ENCODE results near the gene IL4R. TPM values are rescaled to one million over a fixed set of nuclear protein-coding genes. Genes with fewer than 3 reads are reported as not detected.

The IL4R gene
- total and polyA plus RNA-seq, 2 experiments from 2014 or later, result 6.4 to 17.6 TPM

DNA sequence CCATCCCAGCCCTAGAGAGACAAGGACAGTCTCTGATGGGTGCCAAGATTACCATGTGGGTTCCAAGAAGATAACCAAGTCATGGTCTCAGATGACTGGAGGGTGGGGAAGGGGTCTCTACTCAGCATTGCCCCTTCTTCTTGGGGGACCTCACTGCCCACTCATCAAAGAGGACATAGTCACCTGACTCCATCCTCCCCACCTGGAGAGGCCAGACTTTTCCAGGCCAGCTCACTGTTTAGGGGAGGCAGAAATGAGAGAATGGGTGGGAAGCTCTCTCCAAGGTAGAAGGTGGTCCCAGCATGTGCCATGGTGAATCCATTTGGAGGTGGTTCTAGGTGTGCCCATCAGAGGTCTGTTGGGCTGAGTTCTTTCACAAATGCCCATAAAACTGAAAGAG, 67.5 kb downstream of the IL4R start:
- Histone ChIP-seq H2AFZ (no peak overlapping the region), H3K36me3 (ENCODE audit: insufficient read depth) (no peaks in the 10 kb centered on the region), H3F3A (replicated peaks; ENCODE audit: low read depth) (no peaks in the 10 kb centered on the region), H3K9me2 (ENCODE audit: insufficient read depth) (no peaks in the 10 kb centered on the region), H3K4me3 (no peak overlapping the region), H3K27me3 (ENCODE audit: insufficient read depth) (no peaks in the 10 kb centered on the region), H3K79me2 (replicated peaks; ENCODE audit: insufficient read depth) (no peaks in the 10 kb centered on the region), H3K4me2 (no peak overlapping the region), H4K20me1 (replicated peaks; ENCODE audit: insufficient read depth) (no peaks in the 10 kb centered on the region), H3K27ac (ENCODE audit: low read depth) (no peak overlapping the region), H3K4me1 (ENCODE audit: insufficient read depth) (no peaks in the 10 kb centered on the region)
- no peaks in the 10 kb centered on the region for H3K4me1 Mint-ChIP-seq
- no peak overlapping the region for H3K4me3 Mint-ChIP-seq
- ATAC-seq, result no peak
- H3K36me3 Mint-ChIP-seq (ENCODE audit: low read depth), result no peaks in the 10 kb centered on the region; the same call in 2 of the 3 replicates
- H3K9me3 Mint-ChIP-seq, result peaks cover 14% of the 10 kb centered on the region
- H3K27me3 Mint-ChIP-seq (ENCODE audit: insufficient read depth, low read depth, poor library complexity), result peaks cover 7% of the 10 kb centered on the region
- no peak for DNase-seq (ENCODE audit: low spot score)
- TF ChIP-seq, protein P1, sequence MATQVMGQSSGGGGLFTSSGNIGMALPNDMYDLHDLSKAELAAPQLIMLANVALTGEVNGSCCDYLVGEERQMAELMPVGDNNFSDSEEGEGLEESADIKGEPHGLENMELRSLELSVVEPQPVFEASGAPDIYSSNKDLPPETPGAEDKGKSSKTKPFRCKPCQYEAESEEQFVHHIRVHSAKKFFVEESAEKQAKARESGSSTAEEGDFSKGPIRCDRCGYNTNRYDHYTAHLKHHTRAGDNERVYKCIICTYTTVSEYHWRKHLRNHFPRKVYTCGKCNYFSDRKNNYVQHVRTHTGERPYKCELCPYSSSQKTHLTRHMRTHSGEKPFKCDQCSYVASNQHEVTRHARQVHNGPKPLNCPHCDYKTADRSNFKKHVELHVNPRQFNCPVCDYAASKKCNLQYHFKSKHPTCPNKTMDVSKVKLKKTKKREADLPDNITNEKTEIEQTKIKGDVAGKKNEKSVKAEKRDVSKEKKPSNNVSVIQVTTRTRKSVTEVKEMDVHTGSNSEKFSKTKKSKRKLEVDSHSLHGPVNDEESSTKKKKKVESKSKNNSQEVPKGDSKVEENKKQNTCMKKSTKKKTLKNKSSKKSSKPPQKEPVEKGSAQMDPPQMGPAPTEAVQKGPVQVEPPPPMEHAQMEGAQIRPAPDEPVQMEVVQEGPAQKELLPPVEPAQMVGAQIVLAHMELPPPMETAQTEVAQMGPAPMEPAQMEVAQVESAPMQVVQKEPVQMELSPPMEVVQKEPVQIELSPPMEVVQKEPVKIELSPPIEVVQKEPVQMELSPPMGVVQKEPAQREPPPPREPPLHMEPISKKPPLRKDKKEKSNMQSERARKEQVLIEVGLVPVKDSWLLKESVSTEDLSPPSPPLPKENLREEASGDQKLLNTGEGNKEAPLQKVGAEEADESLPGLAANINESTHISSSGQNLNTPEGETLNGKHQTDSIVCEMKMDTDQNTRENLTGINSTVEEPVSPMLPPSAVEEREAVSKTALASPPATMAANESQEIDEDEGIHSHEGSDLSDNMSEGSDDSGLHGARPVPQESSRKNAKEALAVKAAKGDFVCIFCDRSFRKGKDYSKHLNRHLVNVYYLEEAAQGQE (IDR thresholded peaks at IDR 0.05; ENCODE audit: unreplicated experiment), result no peak
- no peak for TF ChIP-seq ZNF331 (CRISPR knock-in tag; IDR thresholded peaks at IDR 0.05; ENCODE audit: low read depth)
- TF ChIP-seq NANOG (IDR thresholded peaks at IDR 0.05; ENCODE audit: borderline replicate concordance), result no peak
- no peak for TF ChIP-seq EZH2 (IDR thresholded peaks at IDR 0.05; ENCODE audit: low read depth, unreplicated experiment)
- no peak for TF ChIP-seq ZNF114 (CRISPR knock-in tag; IDR thresholded peaks at IDR 0.05)
- no peak for TF ChIP-seq EZH2phosphoT487 (IDR thresholded peaks at IDR 0.05; ENCODE audit: unreplicated experiment)
- no peak for TF ChIP-seq JUNB (IDR thresholded peaks at IDR 0.05; ENCODE audit: unreplicated experiment)
- no peak for TF ChIP-seq POLR2AphosphoS5 (IDR thresholded peaks at IDR 0.05; ENCODE audit: low read depth)
- no peak for TF ChIP-seq CREB1 (CRISPR knock-in tag; IDR thresholded peaks at IDR 0.05; ENCODE audit: low read depth)
- TF ChIP-seq STAT1 (IDR thresholded peaks at IDR 0.05; ENCODE audit: unreplicated experiment), result no peak
- TF ChIP-seq, protein P2, sequence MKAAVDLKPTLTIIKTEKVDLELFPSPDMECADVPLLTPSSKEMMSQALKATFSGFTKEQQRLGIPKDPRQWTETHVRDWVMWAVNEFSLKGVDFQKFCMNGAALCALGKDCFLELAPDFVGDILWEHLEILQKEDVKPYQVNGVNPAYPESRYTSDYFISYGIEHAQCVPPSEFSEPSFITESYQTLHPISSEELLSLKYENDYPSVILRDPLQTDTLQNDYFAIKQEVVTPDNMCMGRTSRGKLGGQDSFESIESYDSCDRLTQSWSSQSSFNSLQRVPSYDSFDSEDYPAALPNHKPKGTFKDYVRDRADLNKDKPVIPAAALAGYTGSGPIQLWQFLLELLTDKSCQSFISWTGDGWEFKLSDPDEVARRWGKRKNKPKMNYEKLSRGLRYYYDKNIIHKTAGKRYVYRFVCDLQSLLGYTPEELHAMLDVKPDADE (IDR thresholded peaks at IDR 0.05), result no peak
- TF ChIP-seq, protein P3, sequence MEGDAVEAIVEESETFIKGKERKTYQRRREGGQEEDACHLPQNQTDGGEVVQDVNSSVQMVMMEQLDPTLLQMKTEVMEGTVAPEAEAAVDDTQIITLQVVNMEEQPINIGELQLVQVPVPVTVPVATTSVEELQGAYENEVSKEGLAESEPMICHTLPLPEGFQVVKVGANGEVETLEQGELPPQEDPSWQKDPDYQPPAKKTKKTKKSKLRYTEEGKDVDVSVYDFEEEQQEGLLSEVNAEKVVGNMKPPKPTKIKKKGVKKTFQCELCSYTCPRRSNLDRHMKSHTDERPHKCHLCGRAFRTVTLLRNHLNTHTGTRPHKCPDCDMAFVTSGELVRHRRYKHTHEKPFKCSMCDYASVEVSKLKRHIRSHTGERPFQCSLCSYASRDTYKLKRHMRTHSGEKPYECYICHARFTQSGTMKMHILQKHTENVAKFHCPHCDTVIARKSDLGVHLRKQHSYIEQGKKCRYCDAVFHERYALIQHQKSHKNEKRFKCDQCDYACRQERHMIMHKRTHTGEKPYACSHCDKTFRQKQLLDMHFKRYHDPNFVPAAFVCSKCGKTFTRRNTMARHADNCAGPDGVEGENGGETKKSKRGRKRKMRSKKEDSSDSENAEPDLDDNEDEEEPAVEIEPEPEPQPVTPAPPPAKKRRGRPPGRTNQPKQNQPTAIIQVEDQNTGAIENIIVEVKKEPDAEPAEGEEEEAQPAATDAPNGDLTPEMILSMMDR (conservative IDR thresholded peaks at IDR 0.05; ENCODE audit: low read depth in 2 of 2), result no peak
- TF ChIP-seq, protein P4, sequence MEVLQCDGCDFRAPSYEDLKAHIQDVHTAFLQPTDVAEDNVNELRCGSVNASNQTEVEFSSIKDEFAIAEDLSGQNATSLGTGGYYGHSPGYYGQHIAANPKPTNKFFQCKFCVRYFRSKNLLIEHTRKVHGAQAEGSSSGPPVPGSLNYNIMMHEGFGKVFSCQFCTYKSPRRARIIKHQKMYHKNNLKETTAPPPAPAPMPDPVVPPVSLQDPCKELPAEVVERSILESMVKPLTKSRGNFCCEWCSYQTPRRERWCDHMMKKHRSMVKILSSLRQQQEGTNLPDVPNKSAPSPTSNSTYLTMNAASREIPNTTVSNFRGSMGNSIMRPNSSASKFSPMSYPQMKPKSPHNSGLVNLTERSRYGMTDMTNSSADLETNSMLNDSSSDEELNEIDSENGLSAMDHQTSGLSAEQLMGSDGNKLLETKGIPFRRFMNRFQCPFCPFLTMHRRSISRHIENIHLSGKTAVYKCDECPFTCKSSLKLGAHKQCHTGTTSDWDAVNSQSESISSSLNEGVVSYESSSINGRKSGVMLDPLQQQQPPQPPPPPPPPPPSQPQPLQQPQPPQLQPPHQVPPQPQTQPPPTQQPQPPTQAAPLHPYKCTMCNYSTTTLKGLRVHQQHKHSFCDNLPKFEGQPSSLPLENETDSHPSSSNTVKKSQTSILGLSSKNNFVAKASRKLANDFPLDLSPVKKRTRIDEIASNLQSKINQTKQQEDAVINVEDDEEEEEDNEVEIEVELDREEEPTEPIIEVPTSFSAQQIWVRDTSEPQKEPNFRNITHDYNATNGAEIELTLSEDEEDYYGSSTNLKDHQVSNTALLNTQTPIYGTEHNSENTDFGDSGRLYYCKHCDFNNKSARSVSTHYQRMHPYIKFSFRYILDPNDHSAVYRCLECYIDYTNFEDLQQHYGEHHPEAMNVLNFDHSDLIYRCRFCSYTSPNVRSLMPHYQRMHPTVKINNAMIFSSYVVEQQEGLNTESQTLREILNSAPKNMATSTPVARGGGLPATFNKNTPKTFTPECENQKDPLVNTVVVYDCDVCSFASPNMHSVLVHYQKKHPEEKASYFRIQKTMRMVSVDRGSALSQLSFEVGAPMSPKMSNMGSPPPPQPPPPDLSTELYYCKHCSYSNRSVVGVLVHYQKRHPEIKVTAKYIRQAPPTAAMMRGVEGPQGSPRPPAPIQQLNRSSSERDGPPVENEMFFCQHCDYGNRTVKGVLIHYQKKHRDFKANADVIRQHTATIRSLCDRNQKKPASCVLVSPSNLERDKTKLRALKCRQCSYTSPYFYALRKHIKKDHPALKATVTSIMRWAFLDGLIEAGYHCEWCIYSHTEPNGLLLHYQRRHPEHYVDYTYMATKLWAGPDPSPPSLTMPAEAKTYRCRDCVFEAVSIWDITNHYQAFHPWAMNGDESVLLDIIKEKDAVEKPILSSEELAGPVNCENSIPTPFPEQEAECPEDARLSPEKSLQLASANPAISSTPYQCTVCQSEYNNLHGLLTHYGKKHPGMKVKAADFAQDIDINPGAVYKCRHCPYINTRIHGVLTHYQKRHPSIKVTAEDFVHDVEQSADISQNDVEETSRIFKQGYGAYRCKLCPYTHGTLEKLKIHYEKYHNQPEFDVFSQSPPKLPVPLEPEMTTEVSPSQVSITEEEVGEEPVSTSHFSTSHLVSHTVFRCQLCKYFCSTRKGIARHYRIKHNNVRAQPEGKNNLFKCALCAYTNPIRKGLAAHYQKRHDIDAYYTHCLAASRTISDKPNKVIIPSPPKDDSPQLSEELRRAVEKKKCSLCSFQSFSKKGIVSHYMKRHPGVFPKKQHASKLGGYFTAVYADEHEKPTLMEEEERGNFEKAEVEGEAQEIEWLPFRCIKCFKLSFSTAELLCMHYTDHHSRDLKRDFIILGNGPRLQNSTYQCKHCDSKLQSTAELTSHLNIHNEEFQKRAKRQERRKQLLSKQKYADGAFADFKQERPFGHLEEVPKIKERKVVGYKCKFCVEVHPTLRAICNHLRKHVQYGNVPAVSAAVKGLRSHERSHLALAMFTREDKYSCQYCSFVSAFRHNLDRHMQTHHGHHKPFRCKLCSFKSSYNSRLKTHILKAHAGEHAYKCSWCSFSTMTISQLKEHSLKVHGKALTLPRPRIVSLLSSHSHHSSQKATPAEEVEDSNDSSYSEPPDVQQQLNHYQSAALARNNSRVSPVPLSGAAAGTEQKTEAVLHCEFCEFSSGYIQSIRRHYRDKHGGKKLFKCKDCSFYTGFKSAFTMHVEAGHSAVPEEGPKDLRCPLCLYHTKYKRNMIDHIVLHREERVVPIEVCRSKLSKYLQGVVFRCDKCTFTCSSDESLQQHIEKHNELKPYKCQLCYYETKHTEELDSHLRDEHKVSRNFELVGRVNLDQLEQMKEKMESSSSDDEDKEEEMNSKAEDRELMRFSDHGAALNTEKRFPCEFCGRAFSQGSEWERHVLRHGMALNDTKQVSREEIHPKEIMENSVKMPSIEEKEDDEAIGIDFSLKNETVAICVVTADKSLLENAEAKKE (CRISPR knock-in tag; IDR thresholded peaks at IDR 0.05), result no peak
- no peak overlapping the region for H3K27ac Mint-ChIP-seq

Data from GM23338 (cell line).